T1000 (cell line): ENCODE data around the gene RAB5A.
"Not testable (repeated sequence)": the region's sequence is repeated elsewhere in the genome, so short reads cannot be mapped to it uniquely, and the experiment has no call there.

Experiments used
- DNase-seq: peaks from one replicate; lab custom pipeline; 2025; ENCODE audit warnings: mixed read lengths; lab: John Stamatoyannopoulos, UW

The RAB5A gene

GRCh38 chr3:20028905-20029331, 82.0 kb downstream of the RAB5A start:
- DNase-seq: no peak

DNA sequence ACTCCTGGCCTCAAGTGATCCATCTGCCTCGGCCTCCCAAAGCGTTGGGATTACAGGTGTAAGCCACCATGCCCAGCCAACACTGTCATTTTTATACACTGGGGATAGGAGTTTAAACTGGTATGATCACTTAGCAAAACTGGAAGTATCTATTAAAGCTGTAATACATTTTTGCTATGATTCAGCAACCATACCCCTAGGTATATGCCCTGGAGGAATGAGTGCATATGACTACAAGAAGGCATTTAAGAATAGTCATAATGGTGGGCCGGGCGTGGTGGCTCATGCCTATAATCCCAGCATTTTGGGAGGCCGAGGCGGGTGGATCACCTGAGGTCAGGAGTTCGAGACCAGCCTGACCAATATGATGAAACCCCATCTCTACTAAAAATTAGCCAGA, 85.0 kb downstream of the RAB5A start:
- DNase-seq: not testable (repeated sequence)
